HepG2 (cell line): ENCODE results near the gene CTNNA3. TPM values are rescaled to one million over a fixed set of nuclear protein-coding genes. Genes with fewer than 3 reads are reported as not detected.

ENCODE experiments used
- BCL6 ChIP-seq: IDR thresholded peaks from 2 replicates; pipeline ENCODE4 v1.6.1; 2016; ENCODE audit warnings: missing genetic modification reagents, missing compliant biosample characterization
- CEBPB ChIP-seq: IDR thresholded peaks from 2 replicates; pipeline ENCODE4 v1.6.1; 2011; ENCODE audit warnings: low read depth, low read length, improper control_type of control experiment, borderline replicate concordance
- GATAD2A ChIP-seq: IDR thresholded peaks from 2 replicates; pipeline ENCODE4 v1.6.1; 2016
- NR2F6 ChIP-seq, 2 experiments: IDR thresholded peaks; 2 replicates each; pipeline ENCODE4 v1.6.1; 2016; ENCODE audit warnings: antibody characterized with exemption in 1 of 2, mild to moderate bottlenecking in 1 of 2
- PAXIP1 ChIP-seq: sonication (generic); formaldehyde crosslinking; conservative IDR thresholded peaks from 2 replicates; pipeline ENCODE4 v1.4.0; 2020; ENCODE audit warnings: mild to moderate bottlenecking, missing genetic modification reagents, moderate library complexity
- RARA ChIP-seq: IDR thresholded peaks from 2 replicates; pipeline ENCODE4 v1.6.1; 2016; ENCODE audit warnings: missing genetic modification reagents, missing compliant biosample characterization
- RXRB ChIP-seq: IDR thresholded peaks from 2 replicates; pipeline ENCODE4 v1.6.1; 2016; ENCODE audit warnings: borderline replicate concordance, missing genetic modification reagents, missing compliant biosample characterization
- SIX1 ChIP-seq: sonication (generic); formaldehyde crosslinking; IDR thresholded peaks from 2 replicates; pipeline ENCODE4 v1.4.0; 2020; ENCODE audit warnings: missing genetic modification reagents, borderline replicate concordance
- SIX4 ChIP-seq: sonication (generic); formaldehyde crosslinking; IDR thresholded peaks from 2 replicates; pipeline ENCODE4 v1.4.0; 2020; ENCODE audit warnings: missing genetic modification reagents
- SOX5 ChIP-seq: IDR thresholded peaks from 2 replicates; pipeline ENCODE4 v1.6.1; 2016; ENCODE audit warnings: borderline replicate concordance
- ZNF589 ChIP-seq: sonication (generic); formaldehyde crosslinking; conservative IDR thresholded peaks from 2 replicates; pipeline ENCODE4 v1.8.0; 2022; ENCODE audit warnings: mild to moderate bottlenecking, moderate library complexity, missing genetic modification reagents
- ZNF878 ChIP-seq: sonication (generic); formaldehyde crosslinking; IDR thresholded peaks from 2 replicates; pipeline ENCODE4 v1.8.1; 2023; ENCODE audit warnings: mild to moderate bottlenecking, missing genetic modification reagents, moderate library complexity
- polyA plus RNA-seq, 8 experiments: library from polyadenylated mRNA; depleted of rRNA in 3 of 8; stranded (reverse) in 7 of 8; unstranded in 1 of 8; fragments of >200 nt; fragmentation: Illumina TruSeq in 4 of 8; extraction: Trizol in 4 of 8; gene quantifications; 2 replicates each; pipeline versions ENCODE4 v1.2.1 to v1.2.3, GENCODE V29; 2011 to 2016; ENCODE audit warnings: low read depth in 4 of 8, missing spikeins in 1 of 8, mixed read lengths in 1 of 8; ENCODE audit not compliant: insufficient read depth in 1 of 8
- total RNA-seq, 5 experiments: library from RNA; depleted of rRNA; stranded (reverse); fragments of >200 nt; fragmentation: Illumina TruSeq; extraction: Trizol; gene quantifications; 2 replicates each; pipeline ENCODE4 v1.2.3, GENCODE V29; 2016; ENCODE audit warnings: low read depth in 1 of 5
- TF ChIP-seq, protein P1 (sequence below), 2 experiments: sonication (generic) in 1 of 2; formaldehyde crosslinking in 1 of 2; IDR thresholded peaks; 2 replicates each; pipeline versions ENCODE4 v1.4.0 to v1.6.1; 2016 to 2020; ENCODE audit warnings: borderline replicate concordance in 1 of 2, low read depth in 1 of 2, mild to moderate bottlenecking in 1 of 2, missing genetic modification reagents in 1 of 2
- TF ChIP-seq, protein P2 (sequence below): sonication (generic); formaldehyde crosslinking; IDR thresholded peaks from 2 replicates; pipeline ENCODE4 v1.5.0; 2020; ENCODE audit warnings: mild to moderate bottlenecking, missing genetic modification reagents, moderate library complexity

The CTNNA3 gene
- total and polyA plus RNA-seq, 2 of the 13 experiments (the other 11 are each of a cell fraction or from before 2014, with no cell fraction given), result not detected

DNA sequence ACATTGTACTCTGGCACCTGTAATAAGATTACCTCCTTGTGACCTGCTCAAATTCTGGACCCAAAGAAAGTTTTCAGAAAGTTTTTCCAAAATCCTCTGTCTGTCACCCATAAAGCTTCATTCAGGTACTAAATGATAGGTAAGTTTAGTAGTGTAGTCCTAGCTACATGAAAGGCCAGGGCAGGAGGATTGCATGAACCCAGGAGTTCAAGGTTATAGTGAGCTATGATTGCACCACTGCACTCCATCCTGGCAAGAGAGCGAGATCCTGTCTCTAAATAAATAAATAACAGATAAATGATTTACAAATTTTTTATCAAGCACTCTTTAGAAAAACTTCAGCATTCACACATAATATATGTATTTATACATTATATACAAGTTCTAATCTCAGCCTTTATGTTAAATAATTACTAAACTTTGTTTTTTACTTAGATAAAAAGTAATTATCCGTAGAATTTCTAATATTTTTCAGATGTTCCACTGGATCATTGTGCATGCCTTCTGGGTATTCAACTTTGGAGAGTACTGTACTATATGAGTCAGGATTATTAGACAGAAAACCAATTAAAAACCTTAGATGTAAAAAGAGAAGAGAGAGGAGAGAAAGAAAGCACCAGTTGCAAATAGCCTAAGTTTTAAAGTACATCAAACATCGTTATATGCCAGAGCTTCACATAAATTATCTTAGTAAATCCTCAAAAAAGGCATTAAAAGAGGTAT lies 407.1 kb downstream of the CTNNA3 start (continued):
- TF ChIP-seq, protein P1, sequence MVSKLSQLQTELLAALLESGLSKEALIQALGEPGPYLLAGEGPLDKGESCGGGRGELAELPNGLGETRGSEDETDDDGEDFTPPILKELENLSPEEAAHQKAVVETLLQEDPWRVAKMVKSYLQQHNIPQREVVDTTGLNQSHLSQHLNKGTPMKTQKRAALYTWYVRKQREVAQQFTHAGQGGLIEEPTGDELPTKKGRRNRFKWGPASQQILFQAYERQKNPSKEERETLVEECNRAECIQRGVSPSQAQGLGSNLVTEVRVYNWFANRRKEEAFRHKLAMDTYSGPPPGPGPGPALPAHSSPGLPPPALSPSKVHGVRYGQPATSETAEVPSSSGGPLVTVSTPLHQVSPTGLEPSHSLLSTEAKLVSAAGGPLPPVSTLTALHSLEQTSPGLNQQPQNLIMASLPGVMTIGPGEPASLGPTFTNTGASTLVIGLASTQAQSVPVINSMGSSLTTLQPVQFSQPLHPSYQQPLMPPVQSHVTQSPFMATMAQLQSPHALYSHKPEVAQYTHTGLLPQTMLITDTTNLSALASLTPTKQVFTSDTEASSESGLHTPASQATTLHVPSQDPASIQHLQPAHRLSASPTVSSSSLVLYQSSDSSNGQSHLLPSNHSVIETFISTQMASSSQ (IDR thresholded peaks at IDR 0.05; ENCODE audit: low read depth), result peak; percentile 80
- TF ChIP-seq, protein P1 (CRISPR knock-in tag; IDR thresholded peaks at IDR 0.05; ENCODE audit: borderline replicate concordance), result peak; percentile 44; the same call in 1 of the 2 replicates
- TF ChIP-seq BCL6, result 0 out of 2 replicates have a peak, but pooled peaks have one; percentile 24
- TF ChIP-seq ZNF589, result no peak
- TF ChIP-seq NR2F6 (IDR thresholded peaks at IDR 0.05), result peak; percentile 43; the same call in 1 of the 2 replicates
- TF ChIP-seq NR2F6 (CRISPR knock-in tag; IDR thresholded peaks at IDR 0.05), result peak; percentile 60; the same call in 1 of the 2 replicates
- no peak for TF ChIP-seq SIX4 (CRISPR knock-in tag)
- peak; percentile 71 for TF ChIP-seq PAXIP1 (CRISPR knock-in tag)
- peak; percentile 68 for TF ChIP-seq RXRB (CRISPR knock-in tag)
- no peak for TF ChIP-seq SIX1 (CRISPR knock-in tag)
- TF ChIP-seq ZNF878 (CRISPR knock-in tag), result no peak
- peak; percentile 88 for TF ChIP-seq RARA
- peak; percentile 64 for TF ChIP-seq GATAD2A (CRISPR knock-in tag)
- 0 out of 2 replicates have a peak, but pooled peaks have one; percentile 13 for TF ChIP-seq SOX5 (CRISPR knock-in tag)
- TF ChIP-seq, protein P2, sequence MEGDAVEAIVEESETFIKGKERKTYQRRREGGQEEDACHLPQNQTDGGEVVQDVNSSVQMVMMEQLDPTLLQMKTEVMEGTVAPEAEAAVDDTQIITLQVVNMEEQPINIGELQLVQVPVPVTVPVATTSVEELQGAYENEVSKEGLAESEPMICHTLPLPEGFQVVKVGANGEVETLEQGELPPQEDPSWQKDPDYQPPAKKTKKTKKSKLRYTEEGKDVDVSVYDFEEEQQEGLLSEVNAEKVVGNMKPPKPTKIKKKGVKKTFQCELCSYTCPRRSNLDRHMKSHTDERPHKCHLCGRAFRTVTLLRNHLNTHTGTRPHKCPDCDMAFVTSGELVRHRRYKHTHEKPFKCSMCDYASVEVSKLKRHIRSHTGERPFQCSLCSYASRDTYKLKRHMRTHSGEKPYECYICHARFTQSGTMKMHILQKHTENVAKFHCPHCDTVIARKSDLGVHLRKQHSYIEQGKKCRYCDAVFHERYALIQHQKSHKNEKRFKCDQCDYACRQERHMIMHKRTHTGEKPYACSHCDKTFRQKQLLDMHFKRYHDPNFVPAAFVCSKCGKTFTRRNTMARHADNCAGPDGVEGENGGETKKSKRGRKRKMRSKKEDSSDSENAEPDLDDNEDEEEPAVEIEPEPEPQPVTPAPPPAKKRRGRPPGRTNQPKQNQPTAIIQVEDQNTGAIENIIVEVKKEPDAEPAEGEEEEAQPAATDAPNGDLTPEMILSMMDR (CRISPR knock-in tag), result no peak
- TF ChIP-seq CEBPB, result peak; percentile 84
